ENCODE data around the gene IL37. TPM values are rescaled to one million over a fixed set of nuclear protein-coding genes. Genes with fewer than 3 reads are reported as not detected.

Gene IL37
- total RNA-seq, 4 donors from 2014 or later, result 1.3 TPM; not detected in 3

DNA sequence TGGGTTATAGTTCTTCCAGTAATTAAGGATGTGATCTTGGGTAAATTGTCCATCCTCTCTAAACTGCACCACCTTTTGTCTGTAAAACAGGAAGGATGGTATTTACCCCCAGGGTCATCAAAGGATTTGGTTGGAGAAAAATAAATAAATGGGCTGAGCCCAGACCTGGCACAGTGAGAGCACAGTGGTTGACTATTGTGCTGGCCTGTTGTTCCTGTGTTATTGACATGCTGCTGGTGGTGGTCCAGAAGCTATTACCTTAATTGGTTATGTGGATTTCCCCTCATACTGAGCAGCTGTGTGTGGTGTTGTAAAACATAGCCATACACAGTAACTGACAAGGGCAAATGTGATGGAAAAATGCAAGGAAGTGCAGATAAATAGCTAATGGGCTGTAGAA is 746 bp upstream of the IL37 start:
- no peak overlapping the region for H3K27ac ChIP-seq
- H3K36me3 ChIP-seq, result no peaks in the 10 kb centered on the region
- H3K4me3 ChIP-seq, result no peak overlapping the region
- TF ChIP-seq, protein P1, sequence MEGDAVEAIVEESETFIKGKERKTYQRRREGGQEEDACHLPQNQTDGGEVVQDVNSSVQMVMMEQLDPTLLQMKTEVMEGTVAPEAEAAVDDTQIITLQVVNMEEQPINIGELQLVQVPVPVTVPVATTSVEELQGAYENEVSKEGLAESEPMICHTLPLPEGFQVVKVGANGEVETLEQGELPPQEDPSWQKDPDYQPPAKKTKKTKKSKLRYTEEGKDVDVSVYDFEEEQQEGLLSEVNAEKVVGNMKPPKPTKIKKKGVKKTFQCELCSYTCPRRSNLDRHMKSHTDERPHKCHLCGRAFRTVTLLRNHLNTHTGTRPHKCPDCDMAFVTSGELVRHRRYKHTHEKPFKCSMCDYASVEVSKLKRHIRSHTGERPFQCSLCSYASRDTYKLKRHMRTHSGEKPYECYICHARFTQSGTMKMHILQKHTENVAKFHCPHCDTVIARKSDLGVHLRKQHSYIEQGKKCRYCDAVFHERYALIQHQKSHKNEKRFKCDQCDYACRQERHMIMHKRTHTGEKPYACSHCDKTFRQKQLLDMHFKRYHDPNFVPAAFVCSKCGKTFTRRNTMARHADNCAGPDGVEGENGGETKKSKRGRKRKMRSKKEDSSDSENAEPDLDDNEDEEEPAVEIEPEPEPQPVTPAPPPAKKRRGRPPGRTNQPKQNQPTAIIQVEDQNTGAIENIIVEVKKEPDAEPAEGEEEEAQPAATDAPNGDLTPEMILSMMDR (IDR thresholded peaks at IDR 0.05), result no peak
- TF ChIP-seq POLR2A (IDR thresholded peaks at IDR 0.05), result no peak
- intact Hi-C loops (cut with DNase I), result no loop called here
- H3K4me1 ChIP-seq, result peaks cover 0 to 5% (median 0%) of the 10 kb centered on the region in 3 donors
- DNase-seq, result no peak
- H3K27me3 ChIP-seq, result no peaks in the 10 kb centered on the region
- H3K9me3 ChIP-seq, result no peaks in the 10 kb centered on the region

DNA sequence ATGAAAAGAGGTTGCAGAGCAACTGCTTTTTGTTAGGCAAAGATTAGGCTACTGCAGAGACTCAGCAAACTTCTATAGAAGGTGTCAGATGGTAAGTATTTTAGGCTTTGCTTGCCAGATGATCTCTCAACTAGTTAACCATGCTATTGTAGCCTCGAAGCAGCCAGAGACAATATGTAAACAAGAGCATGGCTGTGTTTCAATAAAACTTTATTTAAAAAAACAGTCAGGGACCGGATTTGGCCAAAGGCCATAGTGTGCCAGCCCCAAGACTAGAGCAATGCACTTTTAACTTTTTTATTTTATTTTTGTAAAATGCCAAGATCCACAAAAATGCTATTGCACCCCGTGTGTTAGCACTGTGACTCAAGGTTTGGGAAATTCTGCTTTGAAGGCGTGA is 1.4 kb downstream of the IL37 start:
- Histone ChIP-seq H3K9me3 (no peaks in the 10 kb centered on the region), H3K27ac (no peak overlapping the region), H3K27me3 (no peaks in the 10 kb centered on the region), H3K4me1 (no peaks in the 10 kb centered on the region), H3K36me3 (no peaks in the 10 kb centered on the region), H3K4me3 (no peak overlapping the region)
- no peak for DNase-seq
- TF ChIP-seq POLR2A (IDR thresholded peaks at IDR 0.05), result no peak
- TF ChIP-seq, protein P1 (IDR thresholded peaks at IDR 0.05), result no peak
- intact Hi-C loops (cut with DNase I), result no loop called here
- WGBS, 2 donors, result 76 to 81% methylated on average over 4 of the region's 4 CpGs

DNA sequence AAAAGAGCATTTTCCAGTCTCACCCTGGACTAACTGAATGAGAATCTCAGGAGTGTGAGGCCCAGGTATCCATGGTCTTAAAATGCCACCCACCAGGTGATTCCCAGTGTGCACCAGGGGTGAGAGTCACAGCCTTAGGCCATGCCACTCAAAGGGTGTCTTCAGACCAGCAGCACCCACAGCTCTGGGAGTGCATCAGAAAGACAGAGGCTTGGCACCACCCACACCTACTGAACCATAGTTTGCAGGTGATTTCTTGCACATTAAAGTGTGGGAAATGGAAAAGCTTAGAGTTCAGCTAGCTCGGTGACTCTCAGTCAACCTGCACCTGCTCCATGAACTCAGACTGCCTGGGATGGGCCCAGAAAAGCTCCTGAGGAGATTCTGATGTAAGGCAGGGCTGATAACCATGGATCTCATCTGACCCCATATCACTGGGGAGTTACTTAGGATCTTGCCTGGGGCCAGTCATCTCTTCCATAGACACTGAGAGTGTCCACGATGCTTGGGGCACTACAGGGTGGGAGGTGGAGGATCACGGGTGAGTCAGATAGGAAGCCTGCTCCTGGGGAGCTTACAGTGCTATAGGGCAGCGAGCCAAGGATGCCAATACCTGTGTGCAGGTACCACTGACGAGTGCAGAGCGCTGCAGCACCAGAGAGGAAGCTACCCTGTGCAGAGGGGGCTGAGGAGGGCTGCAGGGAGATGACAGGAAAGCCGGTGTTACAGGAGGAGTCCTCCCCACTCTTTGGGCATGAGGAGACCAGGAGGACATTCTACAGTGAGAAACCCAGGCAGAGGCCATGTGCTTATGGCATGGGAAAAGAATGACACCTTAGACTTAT is 4.6 kb downstream of the IL37 start:
- intact Hi-C loops (cut with DNase I), result no loop called here
- 66 to 93% methylated on average over 4 to 5 of the region's 7 CpGs for WGBS, 2 donors
- no peak for TF ChIP-seq POLR2A (IDR thresholded peaks at IDR 0.05)
- TF ChIP-seq, protein P1 (IDR thresholded peaks at IDR 0.05), result no peak

DNA sequence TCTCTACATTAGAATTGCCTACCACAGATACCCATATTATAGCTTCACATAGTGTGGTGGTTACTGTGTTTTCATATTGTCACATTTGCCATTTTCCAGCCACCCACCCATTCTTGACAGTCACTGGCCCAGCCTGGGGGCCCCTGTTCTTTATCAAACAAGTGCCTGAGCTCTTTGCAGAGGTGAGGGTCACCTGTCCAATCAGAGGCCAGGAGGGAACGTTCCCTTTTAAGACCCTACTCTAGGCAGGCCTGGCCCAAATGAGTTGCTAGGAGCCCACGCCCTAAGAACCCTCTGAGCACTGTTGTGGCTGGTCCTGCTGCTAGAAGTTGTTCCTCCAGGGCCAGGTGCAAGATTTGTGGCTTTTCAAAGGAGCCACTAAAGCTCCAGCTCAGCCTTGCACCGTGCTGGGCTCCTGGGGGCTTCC is 5.2 kb downstream of the IL37 start:
- no peaks in the 10 kb centered on the region for H3K4me1 ChIP-seq
- no peak for DNase-seq
- intact Hi-C loops (cut with DNase I), result no loop called here
- no peaks in the 10 kb centered on the region for H3K27me3 ChIP-seq
- no peak overlapping the region for H3K4me3 ChIP-seq
- no peaks in the 10 kb centered on the region for H3K36me3 ChIP-seq
- H3K9me3 ChIP-seq, result no peaks in the 10 kb centered on the region
- no peak overlapping the region for H3K27ac ChIP-seq
- TF ChIP-seq, protein P1 (IDR thresholded peaks at IDR 0.05), result no peak
- TF ChIP-seq POLR2A (IDR thresholded peaks at IDR 0.05), result no peak
- 72% methylated on average over 3 of the region's 3 CpGs; no CpG with 5 or more reads in 1 of the 2 donors for WGBS, 2 donors

More for the DNA sequence above, 4.6 kb downstream of the IL37 start:
- no peaks in the 10 kb centered on the region for H3K4me1 ChIP-seq
- no peaks in the 10 kb centered on the region for H3K36me3 ChIP-seq
- no peaks in the 10 kb centered on the region for H3K27me3 ChIP-seq
- DNase-seq, result no peak
- no peaks in the 10 kb centered on the region for H3K9me3 ChIP-seq
- no peak overlapping the region for H3K27ac ChIP-seq
- no peak overlapping the region for H3K4me3 ChIP-seq

DNA sequence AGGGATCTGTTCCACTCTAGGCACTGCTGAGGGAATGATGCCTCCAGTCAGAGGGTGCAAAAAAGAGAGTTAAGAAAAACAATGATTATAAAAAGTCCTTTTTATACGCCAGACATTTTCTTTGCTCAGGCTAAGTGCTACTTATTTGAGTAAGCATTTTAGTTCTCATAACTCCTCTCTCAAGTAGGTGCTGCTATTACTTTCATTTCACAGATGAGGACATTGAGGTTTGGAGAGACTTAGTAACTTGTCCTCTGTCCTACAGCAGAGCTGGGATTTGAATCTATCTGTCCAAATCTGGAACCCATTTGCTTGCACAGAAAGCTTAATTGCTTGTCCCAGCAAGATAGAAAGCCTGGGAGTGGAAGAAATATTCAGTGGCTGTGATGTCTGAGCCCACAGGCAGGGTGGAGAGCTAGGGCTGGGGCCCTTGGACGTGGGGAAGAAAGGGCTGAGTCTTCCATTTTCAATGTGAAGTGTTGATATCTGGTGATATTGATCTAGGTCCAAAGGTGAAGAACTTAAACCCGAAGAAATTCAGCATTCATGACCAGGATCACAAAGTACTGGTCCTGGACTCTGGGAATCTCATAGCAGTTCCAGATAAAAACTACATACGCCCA is 5.8 kb downstream of the IL37 start:
- H3K36me3 ChIP-seq, result no peaks in the 10 kb centered on the region
- H3K4me3 ChIP-seq, result no peak overlapping the region
- TF ChIP-seq, protein P1 (IDR thresholded peaks at IDR 0.05), result no peak
- TF ChIP-seq POLR2A (IDR thresholded peaks at IDR 0.05), result no peak
- intact Hi-C loops (cut with DNase I), result no loop called here
- H3K4me1 ChIP-seq, result no peaks in the 10 kb centered on the region
- no peaks in the 10 kb centered on the region for H3K9me3 ChIP-seq
- H3K27me3 ChIP-seq, result no peaks in the 10 kb centered on the region
- H3K27ac ChIP-seq, result no peak overlapping the region
- DNase-seq, result no peak
- 75 to 80% methylated on average over 4 of the region's 4 CpGs for WGBS, 2 donors
